Effector CD8-positive, alpha-beta T cell (primary cell): ENCODE measurements around the gene PFKFB4.
A peak's percentile ranks its signal among the peaks of the same experiment; 100 is the strongest.
"Not testable (repeated sequence)": the region's sequence is repeated elsewhere in the genome, so short reads cannot be mapped to it uniquely, and the experiment has no call there.

Experiments
- DNase-seq: peaks from one replicate; lab custom pipeline; 2025; lab: John Stamatoyannopoulos, UW

The PFKFB4 gene

DNA sequence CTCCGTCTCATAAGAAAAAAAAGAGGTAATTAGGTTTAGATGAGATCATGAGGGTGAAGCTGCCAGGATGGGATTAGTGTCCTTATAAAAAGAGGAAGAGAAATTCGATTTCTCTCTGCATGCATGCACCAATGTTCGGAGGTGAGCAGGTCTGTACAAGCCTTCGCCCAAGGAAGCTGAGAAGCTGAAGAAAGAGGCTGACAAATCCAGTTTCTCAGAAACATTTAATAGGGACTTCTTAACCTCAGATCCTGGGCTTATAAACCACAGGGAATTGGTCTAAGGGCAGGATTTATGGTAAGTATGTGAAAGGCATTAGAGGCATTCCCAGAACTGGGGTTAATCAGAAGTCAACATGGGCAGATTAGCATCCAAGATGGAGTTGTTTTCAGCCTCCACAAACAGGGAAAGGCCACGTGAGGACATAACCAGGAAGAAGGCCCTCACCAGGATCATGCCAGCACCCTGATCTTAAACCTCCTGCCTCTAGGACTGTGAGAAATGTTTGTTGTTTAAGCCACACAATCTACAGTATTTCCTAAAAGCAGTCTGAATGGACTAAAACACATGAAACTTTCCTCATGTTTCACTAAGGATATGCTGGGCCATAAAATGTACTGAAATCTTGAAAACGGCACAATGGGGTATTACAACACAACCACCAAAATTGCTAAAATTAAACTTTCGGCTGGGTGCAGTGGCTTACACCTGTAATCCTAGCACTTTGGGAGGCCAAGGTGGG is 64.0 kb downstream of the PFKFB4 start:
- no peak for DNase-seq

DNA sequence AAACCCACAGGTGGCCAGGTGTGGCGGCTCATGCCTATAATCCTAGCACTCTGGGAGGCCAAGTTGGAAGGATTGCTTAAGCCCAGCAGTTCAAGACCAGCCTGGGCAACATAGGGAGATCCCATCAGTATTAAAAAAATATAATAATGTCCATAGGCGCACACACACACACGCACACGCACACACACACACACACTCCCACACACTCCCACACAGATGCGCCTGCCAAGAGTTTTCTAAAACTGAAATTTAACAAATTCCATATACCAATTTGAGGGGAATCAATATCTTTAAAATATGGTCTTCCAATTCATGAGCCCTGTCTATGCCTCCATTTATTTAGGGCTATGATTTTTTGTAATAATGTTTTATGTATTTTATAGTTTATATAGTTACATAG is 69.7 kb downstream of the PFKFB4 start:
- DNase-seq: no peak

DNA sequence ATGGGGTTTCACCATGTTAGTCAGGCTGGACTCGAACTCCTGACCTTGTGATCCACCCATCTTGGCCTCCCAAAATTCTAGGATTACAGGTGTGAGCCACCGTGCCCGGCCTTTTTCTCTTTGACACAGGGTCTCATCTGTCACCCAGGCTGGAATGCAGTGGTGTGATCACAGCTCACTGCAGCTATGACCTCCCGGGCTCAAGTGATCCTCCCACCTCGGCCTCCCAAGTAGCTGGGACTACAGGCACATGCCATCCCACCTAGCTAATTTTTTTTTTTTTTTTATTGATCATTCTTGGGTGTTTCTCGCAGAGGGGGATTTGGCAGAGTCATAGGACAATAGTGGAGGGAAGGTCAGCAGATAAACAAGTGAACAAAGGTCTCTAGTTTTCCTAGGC is 73.8 kb downstream of the PFKFB4 start:
- not testable (repeated sequence) for DNase-seq

DNA sequence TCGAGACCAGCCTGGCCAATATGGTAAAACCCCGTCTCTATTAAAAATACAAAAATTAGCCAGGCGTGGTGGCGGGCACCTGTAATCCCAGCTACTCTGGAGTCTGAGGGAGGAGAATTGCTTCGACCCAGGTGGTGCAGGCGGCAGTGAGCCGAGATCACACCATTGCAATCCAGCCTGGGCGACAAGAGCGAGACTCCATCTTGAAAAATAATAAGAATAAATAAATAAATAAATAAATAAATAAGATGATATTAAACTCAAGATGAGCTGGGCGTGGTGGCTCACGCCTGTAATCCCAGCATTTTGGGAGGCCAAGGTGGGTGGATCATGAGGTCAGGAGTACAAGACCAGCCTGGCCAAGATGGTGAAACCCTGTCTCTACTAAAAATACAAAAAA is 75.7 kb downstream of the PFKFB4 start:
- DNase-seq: not testable (repeated sequence)

DNA sequence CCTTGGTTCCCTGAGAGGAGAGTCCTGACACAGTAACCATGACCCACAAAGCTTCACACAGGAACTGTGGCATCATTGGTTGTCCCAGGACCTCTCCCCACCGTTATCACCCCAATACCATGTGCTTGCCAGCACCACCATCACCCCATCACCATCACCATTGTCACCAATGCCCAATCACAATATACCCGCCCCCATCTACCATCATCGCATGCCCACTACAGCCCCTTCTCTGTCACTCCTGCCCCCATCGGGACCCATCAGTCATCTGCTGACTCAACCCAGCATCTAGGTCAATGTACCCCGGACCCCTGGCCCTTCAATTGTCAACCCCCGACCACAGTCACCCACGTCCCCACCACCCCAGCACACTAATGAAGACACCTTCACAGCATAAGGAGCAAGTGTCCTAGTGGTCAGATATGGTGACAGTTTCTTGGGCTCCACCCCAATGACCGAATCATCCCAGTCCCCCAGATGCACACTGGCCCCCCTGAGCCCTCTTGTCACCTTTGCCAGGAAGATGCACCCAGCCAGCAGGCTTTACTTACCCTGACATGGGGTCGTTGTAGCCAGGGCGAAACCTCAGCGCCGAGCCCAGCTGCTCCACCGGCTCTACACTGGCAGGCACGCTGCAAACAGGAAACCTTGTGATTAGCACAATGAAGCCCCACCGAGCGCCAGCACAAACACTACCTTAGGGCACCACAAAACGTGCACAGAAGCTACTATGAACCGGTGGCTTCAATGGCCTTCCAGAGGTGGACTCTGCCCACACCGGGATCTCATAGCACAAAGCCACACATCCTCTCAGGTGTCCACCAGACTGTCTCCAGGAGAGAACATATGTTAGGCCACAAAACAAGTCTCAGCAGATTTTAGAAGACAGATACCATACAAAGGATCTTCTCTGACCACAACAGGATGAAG is 77.7 kb downstream of the PFKFB4 start:
- peak; percentile 25 for DNase-seq

DNA sequence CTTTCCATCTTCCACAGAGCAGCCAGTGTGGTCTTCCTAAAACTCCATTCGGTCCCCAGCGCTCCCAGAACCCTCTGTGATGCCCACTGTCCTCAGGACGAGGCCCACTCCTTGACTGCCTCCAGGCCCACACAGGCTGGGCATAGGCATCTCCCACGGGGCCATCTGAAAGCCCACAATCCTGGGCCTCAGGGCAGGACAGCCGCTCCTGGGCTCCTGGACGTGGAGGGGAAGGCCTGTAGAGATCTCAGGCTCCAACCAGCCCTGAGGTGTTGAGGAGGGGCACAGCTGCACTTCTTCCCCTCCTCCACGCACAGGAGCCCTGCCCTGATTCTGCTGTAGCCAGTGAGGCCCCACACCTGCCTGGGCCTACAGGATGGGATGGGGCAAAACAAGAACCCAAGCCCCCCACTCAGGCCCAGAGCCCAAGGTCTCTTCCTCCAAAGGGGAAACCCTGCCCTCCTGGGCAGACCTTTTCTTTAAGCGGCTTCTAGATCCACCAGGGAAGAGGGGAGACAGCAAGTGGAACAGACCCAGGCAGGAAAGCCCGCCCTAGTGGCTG is 78.6 kb downstream of the PFKFB4 start:
- no peak for DNase-seq

DNA sequence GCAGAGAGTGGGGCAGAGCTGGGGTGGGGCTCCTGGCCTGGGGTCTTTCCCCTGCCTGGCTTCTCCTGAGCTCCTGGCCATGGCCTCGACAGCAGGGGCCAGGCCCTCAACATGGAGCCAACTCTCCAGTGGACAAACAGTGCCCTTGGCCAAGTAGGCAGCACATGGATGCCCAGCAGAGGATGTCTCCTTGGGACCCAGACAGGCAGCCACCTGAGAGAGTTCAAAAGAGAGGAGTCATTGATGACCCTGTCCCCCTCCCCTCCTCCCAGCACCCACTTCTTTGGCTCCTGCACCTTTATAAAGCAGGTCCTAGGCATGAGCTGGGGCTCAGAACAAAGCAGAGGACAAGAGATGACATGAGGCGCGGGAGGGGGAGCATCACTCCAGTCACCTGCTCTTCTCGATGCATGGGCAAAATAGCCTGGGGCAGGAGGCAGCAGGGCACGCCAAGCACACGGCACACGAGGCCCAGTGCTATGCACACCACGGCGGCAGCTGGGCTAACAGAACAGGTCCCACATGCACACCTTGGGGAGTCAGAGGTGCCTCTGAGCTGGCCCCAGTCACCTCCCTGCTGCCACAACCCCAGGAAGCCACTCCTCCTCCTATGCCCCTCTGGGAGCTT is 80.1 kb downstream of the PFKFB4 start:
- DNase-seq: no peak

DNA sequence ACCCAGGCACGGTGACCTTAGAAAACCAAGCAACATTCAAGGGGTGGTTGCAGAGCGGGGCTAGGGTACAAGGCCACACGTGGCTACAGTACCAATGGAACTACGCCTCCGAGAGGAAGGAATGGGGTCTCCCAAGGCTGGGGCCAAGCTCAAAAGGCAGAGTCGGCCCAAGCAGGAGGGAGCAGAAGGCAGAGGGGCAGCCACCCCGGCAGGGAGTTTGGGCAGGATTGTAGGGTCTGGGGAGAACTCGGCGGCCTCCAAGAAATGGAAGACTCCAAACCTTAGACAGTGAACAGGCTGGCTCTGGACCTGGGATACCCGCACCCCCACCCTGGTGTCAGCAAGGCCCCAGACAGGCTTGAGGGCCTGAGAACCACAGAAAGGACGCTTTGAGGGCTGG is 81.4 kb downstream of the PFKFB4 start:
- DNase-seq: no peak

DNA sequence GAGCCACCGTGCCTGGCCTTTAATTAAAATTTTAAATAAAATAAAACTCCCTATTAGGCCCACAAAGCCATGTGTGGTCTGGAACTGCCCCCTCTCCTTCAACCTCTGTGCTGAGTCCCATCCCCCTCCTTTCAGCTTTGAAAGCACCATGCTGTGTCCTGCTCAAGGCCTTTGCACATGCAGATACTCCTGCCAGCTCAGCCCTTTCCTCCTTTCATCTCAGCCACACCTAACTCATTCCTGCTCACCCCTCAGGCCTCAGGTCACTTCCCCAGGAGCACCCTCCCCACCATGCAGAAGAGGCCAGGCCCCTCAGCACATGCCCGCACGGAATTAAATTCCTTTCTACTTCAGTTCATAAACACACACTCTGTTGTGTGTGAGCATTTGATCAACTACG is 82.0 kb downstream of the PFKFB4 start:
- no peak for DNase-seq

DNA sequence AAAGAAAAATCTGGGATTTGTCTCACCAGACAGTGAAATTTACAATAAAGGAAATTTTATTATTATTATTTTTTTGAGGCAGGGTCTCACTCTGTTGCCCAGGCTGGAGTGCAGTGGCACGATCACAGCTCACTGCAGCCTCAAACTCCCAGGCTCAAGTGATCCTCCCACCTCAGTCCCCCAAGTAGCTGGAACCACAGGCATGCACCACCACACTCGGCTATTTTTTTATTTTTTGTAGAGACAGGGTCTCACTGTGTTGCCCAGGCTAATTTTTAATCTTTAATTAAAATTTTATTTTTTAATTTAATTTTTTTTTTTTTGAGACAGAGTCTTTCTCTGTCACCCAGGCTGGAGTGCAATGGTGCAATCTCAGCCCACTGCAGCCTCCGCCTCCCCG is 82.6 kb downstream of the PFKFB4 start:
- DNase-seq: not testable (repeated sequence)

DNA sequence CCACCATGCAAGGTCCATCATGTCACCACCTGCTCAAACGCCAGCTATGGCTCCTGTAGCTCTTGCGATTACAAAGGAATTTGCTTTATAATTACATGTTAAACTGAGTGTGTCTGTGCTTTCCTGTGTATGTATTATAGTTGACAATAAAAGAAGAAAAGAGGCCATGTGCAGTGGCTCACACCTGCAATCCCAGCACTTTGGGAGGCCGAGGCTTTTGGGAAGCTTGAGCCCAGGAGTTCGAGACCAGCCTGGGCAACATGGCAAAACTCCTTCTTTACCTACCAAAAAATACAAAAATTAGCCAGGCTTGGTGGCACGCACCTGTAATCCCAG is 83.0 kb downstream of the PFKFB4 start:
- DNase-seq: no peak

DNA sequence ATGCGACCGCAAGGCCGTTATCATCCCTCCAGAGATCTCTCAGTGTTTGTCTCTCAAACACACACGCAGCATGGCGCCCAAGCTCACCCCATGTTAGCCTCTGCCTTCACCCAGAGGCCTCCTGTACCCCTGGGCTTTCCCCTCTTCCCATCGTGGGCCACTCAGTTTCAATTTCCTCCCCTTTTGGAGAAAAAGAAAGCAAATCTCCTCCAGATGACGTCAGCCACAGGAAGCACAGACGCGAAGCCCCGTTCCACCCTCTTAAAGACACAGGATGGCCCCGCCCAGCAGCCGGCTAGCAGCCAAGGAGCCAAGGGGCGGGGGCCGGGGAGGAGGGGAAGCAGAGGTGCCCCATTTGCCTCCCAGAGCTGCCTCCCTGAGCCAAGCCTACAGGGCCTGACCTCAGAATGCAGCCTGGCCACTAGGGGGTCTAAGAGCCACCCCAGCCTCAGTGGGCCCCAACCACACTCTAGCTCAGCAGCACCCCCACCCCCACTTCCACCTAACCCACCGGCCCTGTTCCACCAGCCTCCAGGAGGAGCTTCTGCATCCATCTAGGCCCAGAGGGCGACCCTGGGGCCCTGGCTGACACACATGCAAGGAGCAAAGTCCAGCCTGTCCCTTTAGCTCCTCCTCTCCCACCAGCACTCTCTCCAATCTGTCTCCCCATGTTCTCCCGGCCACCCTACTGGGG is 83.5 kb downstream of the PFKFB4 start:
- peak; percentile 86 for DNase-seq

DNA sequence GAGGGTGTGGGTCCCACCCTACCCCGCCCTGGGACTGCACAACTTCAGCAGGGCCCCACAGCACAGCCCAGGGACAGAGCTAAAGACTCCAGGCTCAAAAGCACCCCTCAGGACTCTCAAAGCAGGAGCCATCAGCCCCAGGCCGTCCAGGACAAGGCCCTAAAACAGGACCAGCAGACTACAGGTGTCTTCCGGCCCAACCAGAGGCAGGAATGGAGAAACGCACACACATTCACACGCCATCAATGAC is 84.0 kb downstream of the PFKFB4 start:
- DNase-seq: no peak

DNA sequence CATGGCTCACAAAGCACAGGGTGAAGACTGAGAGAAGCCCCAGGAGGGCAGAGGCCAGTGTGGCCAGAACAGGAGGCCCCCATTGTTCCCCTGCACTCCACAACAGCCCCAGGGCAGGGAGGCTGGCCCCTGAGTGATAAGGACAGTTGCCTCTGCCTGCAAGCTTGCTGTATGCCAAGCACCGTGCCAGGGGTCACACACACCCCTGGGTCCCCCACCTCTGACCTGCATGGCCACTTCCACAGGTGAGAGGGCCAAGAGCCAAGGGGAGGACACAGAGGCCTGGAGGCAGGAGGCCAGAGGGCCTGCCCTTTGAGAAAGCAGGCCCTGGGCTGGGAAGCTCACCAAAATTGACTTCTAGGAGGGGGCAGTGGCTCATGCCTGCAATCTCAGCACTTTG is 86.3 kb downstream of the PFKFB4 start:
- no peak for DNase-seq

DNA sequence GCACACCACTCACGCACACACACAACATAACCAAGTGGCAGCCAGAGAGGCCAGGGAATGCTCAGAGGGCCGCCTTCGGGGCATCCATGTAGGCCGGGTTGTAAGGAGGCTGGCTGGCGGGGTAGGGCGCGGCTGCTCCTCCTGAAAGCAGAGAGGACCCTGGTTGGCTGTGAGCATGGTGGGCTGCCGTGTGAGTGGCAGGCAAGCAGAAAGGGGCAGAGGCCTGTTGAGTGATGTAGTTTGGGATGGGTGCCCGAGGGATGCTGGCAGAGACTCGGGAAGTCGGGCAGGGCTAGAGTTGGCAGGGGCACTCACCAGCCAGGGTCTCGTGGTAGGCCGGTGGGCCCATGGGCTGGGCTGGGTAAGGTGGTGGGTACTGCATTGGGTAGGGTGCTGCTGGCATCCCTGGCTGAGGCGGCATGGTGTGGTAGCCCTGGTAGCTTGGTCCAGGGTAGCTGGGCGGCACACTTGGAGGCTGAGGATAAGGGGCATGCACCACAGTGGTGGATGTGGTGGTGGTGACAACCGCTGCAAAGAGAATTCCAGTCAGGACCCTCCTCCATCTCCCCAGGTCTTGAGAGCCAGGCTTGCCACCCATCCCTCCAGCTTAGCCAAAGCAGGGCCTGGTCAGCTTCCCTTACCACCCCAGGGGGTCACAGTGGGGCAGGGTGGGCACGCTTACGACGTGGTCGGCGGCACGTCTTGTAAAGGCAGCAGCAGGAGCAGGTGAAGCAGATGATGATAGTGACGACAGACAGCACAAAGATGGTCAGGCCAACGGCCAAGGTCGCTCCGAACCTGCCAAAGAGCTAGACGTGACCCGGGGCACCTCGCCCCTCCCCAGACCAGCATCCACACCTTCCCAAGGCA is 87.3 kb downstream of the PFKFB4 start:
- no peak for DNase-seq

DNA sequence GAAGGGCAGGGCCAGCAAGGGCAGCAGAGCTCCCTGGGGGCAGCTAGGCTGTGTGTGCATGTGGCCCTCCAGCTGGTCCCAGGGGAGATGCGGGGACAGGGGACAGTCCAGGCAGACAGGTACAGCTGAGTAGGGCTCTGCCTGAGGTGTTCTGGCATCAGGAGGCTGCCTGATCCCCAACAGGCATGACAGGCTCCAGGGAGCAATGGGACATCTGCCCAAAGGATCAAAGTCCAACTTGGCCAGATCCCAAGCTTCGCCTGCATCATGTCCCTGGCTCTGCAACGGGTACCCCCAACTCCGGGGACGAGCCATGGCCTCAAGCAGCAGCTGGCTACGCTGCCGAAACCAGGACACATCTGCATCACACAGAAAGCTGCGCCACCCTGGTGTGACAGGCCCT is 88.3 kb downstream of the PFKFB4 start:
- DNase-seq: no peak
